Neural cell (in vitro differentiated cells): ENCODE results near the gene PEX3.

ENCODE experiments used
- EP300 ChIP-seq: fragments of 450-650 bp; conservative IDR thresholded peaks from 2 replicates; pipeline ENCODE4 v1.6.1; 2014; ENCODE audit warnings: antibody characterized with exemption, mild to moderate bottlenecking, moderate library complexity; ENCODE audit not compliant: poor library complexity, severe bottlenecking
- EZH2 ChIP-seq: fragments of 200-600, 300-800 bp; shearing (Covaris generic), sonication (generic); IDR thresholded peaks from 2 replicates; pipeline ENCODE4 v1.6.1; 2014; ENCODE audit warnings: antibody characterized with exemption, low read length, borderline replicate concordance, mild to moderate bottlenecking; ENCODE audit not compliant: insufficient read depth, poor library complexity, severe bottlenecking
- MXI1 ChIP-seq: fragments of 450-650 bp; conservative IDR thresholded peaks from 2 replicates; pipeline ENCODE4 v1.6.1; 2014; ENCODE audit warnings: antibody characterized with exemption, mild to moderate bottlenecking; ENCODE audit not compliant: poor library complexity, severe bottlenecking
- POLR2AphosphoS5 ChIP-seq: IDR thresholded peaks from 2 replicates; pipeline ENCODE4 v1.6.1; 2012
- RAD21 ChIP-seq: fragments of 450-650 bp; conservative IDR thresholded peaks from 2 replicates; pipeline ENCODE4 v1.6.1; 2014; ENCODE audit warnings: antibody characterized with exemption, mild to moderate bottlenecking, moderate library complexity
- REST ChIP-seq: IDR thresholded peaks from 2 replicates; pipeline ENCODE4 v1.6.1; 2012; ENCODE audit warnings: borderline replicate concordance
- SMC3 ChIP-seq: fragments of 450-650 bp; conservative IDR thresholded peaks from 2 replicates; pipeline ENCODE4 v1.6.1; 2014; ENCODE audit warnings: antibody characterized with exemption, mild to moderate bottlenecking, moderate library complexity; ENCODE audit not compliant: poor library complexity
- TAF1 ChIP-seq: IDR thresholded peaks from 2 replicates; pipeline ENCODE4 v1.6.1; 2012; ENCODE audit warnings: low read depth
- TF ChIP-seq, protein P1 (sequence below): fragments of 450-650 bp; IDR thresholded peaks from 2 replicates; pipeline ENCODE4 v1.5.1; 2014; ENCODE audit warnings: antibody characterized with exemption, mild to moderate bottlenecking, moderate library complexity; ENCODE audit not compliant: poor library complexity, severe bottlenecking

GRCh38 chr6:143408151-143408786, 42.3 kb upstream of the PEX3 start:
- no peak for TF ChIP-seq POLR2AphosphoS5
- TF ChIP-seq, protein P1, sequence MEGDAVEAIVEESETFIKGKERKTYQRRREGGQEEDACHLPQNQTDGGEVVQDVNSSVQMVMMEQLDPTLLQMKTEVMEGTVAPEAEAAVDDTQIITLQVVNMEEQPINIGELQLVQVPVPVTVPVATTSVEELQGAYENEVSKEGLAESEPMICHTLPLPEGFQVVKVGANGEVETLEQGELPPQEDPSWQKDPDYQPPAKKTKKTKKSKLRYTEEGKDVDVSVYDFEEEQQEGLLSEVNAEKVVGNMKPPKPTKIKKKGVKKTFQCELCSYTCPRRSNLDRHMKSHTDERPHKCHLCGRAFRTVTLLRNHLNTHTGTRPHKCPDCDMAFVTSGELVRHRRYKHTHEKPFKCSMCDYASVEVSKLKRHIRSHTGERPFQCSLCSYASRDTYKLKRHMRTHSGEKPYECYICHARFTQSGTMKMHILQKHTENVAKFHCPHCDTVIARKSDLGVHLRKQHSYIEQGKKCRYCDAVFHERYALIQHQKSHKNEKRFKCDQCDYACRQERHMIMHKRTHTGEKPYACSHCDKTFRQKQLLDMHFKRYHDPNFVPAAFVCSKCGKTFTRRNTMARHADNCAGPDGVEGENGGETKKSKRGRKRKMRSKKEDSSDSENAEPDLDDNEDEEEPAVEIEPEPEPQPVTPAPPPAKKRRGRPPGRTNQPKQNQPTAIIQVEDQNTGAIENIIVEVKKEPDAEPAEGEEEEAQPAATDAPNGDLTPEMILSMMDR = no peak
- TF ChIP-seq REST = no peak
- TF ChIP-seq TAF1 = no peak
- no peak for TF ChIP-seq EZH2
- no peak for TF ChIP-seq EP300
- TF ChIP-seq MXI1 = no peak
- no peak for TF ChIP-seq SMC3
- no peak for TF ChIP-seq RAD21
